Psoas muscle (tissue), 8 donors: Measurements from ENCODE around the gene CPA4. TPM values are rescaled to one million over a fixed set of nuclear protein-coding genes. Genes with fewer than 3 reads are reported as not detected.

Experiments used
- ATAC-seq, 4 donors: fragments of 200-7000 bp; cut with Tn5 transposase; one replicate each; pipeline ENCODE4 v1.9.1; 2020; ENCODE audit warnings: moderate library complexity in 3 of 4, mild to moderate bottlenecking in 2 of 4
- DNase-seq, 2 donors: peaks; one replicate each; pipeline ENCODE4 v3.0.0-alpha.2; 2020
- H3K27ac ChIP-seq: fragments of 200-600 bp; one replicate; pipeline ENCODE4 v1.8.0; 2022
- H3K27me3 ChIP-seq, 3 donors: fragments of 200-600 bp in 1 of 3; one replicate each; pipeline versions ENCODE4 v1.6.1 to v1.8.0; 2013 to 2022; ENCODE audit warnings: low read length in 2 of 3, mild to moderate bottlenecking in 2 of 3, moderate library complexity in 1 of 3; ENCODE audit not compliant: insufficient read depth in 3 of 3
- H3K36me3 ChIP-seq, 2 donors: fragments of 200-600 bp in 1 of 2; one replicate each; pipeline versions ENCODE4 v1.6.1 to v1.8.0; 2013 to 2022; ENCODE audit warnings: low read depth in 1 of 2, mild to moderate bottlenecking in 1 of 2, moderate library complexity in 1 of 2; ENCODE audit not compliant: insufficient read depth in 1 of 2
- H3K4me1 ChIP-seq: fragments of 200-600 bp; one replicate; pipeline ENCODE4 v1.8.0; 2022
- H3K4me3 ChIP-seq: fragments of 200-600 bp; one replicate; pipeline ENCODE4 v1.8.0; 2022; ENCODE audit warnings: mild to moderate bottlenecking
- H3K9me3 ChIP-seq: fragments of 200-600 bp; one replicate; pipeline ENCODE4 v1.8.0; 2022
- CTCF ChIP-seq: fragments of 200-600 bp; IDR thresholded peaks from one replicate; pipeline ENCODE4 v1.8.0; 2022; ENCODE audit warnings: antibody characterized with exemption
- WGBS, 3 donors: extraction: QIAGEN DNeasy Blood & Tissue Kit; methylation state at CpG; one replicate each; pipeline versions ENCODE4 v1.1.6 to v1.1.7; 2013; 5-methylcytosine and 5-hydroxymethylcytosine counted together
- intact Hi-C, 2 donors: fragments of 100-400 bp; cut with DNase I; formaldehyde crosslinking; loops; one replicate each; pipeline versions ENCODE4 v1.11.0 to v1.14.2; 2022
- polyA plus RNA-seq, 3 donors: library from polyadenylated mRNA; stranded (reverse); fragments of 200-250 nt; gene quantifications; one replicate each; pipeline ENCODE4 v1.2.3, GENCODE V29; 2013
- total RNA-seq, 4 donors: library from RNA; stranded (reverse); fragmentation: NEBNext Ultra II Directional in 2 of 4; extraction: Animal tissue kit (Norgen Biotek cat#: 25700) in 2 of 4; gene quantifications; one replicate each; pipeline versions ENCODE4 v1.2.1 to v1.2.4, GENCODE V29; 2021 to 2023
- donor health status: healthy with polysubstance abuse.
- donor health status: DM: no; HTN: no; CAD: no; lungs with moderate emphysema.
- donor health status: Bipolar disorder and iron deficiency.
- donor health status: healthy.
- donor health status: DM: yes; HTN: yes; CAD: no.
- donor health status: DM: no; HTN: no; CAD: no.
- donor health status: DM: no; HTN: no; CAD: no.
- donor health status: DM: yes; HTN: yes; CAD: no.

CPA4 gene
- total and polyA plus RNA-seq, 7 donors: 0.09 to 2.5 (median 0.68) TPM

- no peaks in the 10 kb centered on the region for H3K4me1 ChIP-seq
- DNase-seq (peak; percentile 77 to 78), ATAC-seq (peak; percentile 78 to 90 (median 86))
- no peak for TF ChIP-seq CTCF
- peak overlapping the region; percentile 78 for H3K27ac ChIP-seq
- intact Hi-C loops: loop anchor here in 1 of 2 donors (10.0 kb wide), 1 partner anchor 82 kb away; no protein-coding TSS in a partner anchor
- peaks cover 9% of the 10 kb centered on the region for H3K9me3 ChIP-seq
- WGBS, 3 donors: 45 to 55% (median 51%) methylated on average over 16 of the region's 16 CpGs
- H3K36me3 ChIP-seq: no peaks in the 10 kb centered on the region
- peaks cover 0 to 11% (median 0%) of the 10 kb centered on the region in 3 donors for H3K27me3 ChIP-seq
- no peak overlapping the region for H3K4me3 ChIP-seq
Measured at GRCh38 chr7:130356876-130357611, 64.1 kb downstream of the CPA4 start.

- no peak for TF ChIP-seq CTCF
- WGBS, 3 donors: 92 to 98% (median 96%) methylated on average over 4 of the region's 4 CpGs
- Histone ChIP-seq H3K27me3 (no peaks in the 10 kb centered on the region), H3K27ac (no peak overlapping the region), H3K4me3 (no peak overlapping the region), H3K36me3 (no peaks in the 10 kb centered on the region), H3K4me1 (peaks cover 2% of the 10 kb centered on the region), H3K9me3 (peaks cover 9% of the 10 kb centered on the region)
- DNase-seq (no peak), ATAC-seq (no peak)
- intact Hi-C loops: loop anchor here in 1 of 2 donors (10.0 kb wide), 1 partner anchor 84 kb away; no protein-coding TSS in a partner anchor
Measured at GRCh38 chr7:130358471-130358870, 65.5 kb downstream of the CPA4 start.

GRCh38 chr7:130359276-130359857 is 66.4 kb downstream of the CPA4 start:
- Histone ChIP-seq H3K27ac (no peak overlapping the region), H3K9me3 (peaks cover 9% of the 10 kb centered on the region), H3K4me1 (peaks cover 10% of the 10 kb centered on the region), H3K36me3 (no peaks in the 10 kb centered on the region), H3K4me3 (no peak overlapping the region), H3K27me3 (no peaks in the 10 kb centered on the region)
- no peak for TF ChIP-seq CTCF
- intact Hi-C loops: loop anchor here in 1 of 2 donors (10.0 kb wide), 1 partner anchor 85 kb away; no protein-coding TSS in a partner anchor
- WGBS, 3 donors: 98 to 99% (median 98%) methylated on average over 5 of the region's 5 CpGs
- ATAC-seq (no peak), DNase-seq (no peak)

- Histone ChIP-seq H3K4me3 (no peak overlapping the region), H3K27me3 (no peaks in the 10 kb centered on the region), H3K9me3 (peaks cover 9% of the 10 kb centered on the region), H3K36me3 (no peaks in the 10 kb centered on the region), H3K4me1 (peaks cover 20% of the 10 kb centered on the region), H3K27ac (no peak overlapping the region)
- intact Hi-C loops: no loop called here
- WGBS, 3 donors: 94 to 97% (median 96%) methylated on average over 3 of the region's 3 CpGs
- TF ChIP-seq CTCF: no peak
- ATAC-seq: no peak
- no peak for DNase-seq
Measured at GRCh38 chr7:130360518-130360917, 67.6 kb downstream of the CPA4 start.
